OCI-LY7 (cell line): ENCODE measurements around the gene INAVA.

ENCODE experiments used
- EZH2phosphoT487 ChIP-seq: fragments of 200-600 bp; sonication (generic); IDR thresholded peaks from 2 replicates; pipeline ENCODE4 v1.6.1; 2018; ENCODE audit warnings: low read depth, borderline replicate concordance, mild to moderate bottlenecking, mixed run types, antibody characterized with exemption, low read length, moderate library complexity, mixed read lengths
- TF ChIP-seq, protein P1 (sequence below): fragments of 200-600 bp; sonication (generic); conservative IDR thresholded peaks from 2 replicates; pipeline ENCODE4 v1.5.1; 2014; ENCODE audit warnings: mild to moderate bottlenecking, antibody characterized with exemption, low read length, moderate library complexity, mixed read lengths

DNA sequence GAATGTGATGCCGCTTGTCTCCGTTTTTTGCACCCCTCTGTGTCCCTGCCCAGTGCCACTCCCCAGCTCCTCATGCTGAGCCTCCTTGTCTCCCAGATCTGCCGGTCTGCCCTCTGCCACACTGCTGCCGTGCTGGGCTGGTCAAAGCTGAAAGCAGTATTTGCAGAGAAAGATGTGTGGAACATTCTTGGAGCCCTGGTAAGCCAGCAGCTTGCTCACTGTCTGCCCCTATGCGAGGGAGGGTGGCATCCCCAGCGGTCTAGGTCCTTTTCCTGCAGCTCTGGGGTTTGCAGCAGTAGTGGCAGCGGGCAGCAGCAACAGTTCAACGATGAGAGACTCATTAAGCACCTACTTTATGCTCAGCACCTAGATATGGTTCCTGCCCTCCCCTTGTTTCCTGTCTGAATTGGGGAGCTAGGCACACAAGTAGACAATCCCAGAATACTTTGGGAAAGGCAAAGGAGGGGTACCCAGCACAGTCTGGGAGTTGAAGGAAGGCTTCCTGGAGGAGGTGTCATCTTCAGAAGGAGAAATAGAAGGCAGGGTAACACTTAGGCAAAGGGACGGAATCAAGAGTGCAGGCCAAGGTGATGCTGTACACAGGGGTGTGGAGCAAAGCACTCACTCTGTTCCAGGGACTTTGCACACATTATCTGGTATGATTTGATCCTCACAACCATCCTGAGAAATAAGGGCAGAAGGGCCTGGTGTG lies 65.7 kb downstream of the INAVA start:
- TF ChIP-seq, protein P1, sequence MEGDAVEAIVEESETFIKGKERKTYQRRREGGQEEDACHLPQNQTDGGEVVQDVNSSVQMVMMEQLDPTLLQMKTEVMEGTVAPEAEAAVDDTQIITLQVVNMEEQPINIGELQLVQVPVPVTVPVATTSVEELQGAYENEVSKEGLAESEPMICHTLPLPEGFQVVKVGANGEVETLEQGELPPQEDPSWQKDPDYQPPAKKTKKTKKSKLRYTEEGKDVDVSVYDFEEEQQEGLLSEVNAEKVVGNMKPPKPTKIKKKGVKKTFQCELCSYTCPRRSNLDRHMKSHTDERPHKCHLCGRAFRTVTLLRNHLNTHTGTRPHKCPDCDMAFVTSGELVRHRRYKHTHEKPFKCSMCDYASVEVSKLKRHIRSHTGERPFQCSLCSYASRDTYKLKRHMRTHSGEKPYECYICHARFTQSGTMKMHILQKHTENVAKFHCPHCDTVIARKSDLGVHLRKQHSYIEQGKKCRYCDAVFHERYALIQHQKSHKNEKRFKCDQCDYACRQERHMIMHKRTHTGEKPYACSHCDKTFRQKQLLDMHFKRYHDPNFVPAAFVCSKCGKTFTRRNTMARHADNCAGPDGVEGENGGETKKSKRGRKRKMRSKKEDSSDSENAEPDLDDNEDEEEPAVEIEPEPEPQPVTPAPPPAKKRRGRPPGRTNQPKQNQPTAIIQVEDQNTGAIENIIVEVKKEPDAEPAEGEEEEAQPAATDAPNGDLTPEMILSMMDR, result no peak
- TF ChIP-seq EZH2phosphoT487, result no peak
